Neural progenitor cell (in vitro differentiated cells): ENCODE measurements around the gene CRLF2.
"Not testable (repeated sequence)": the region's sequence is repeated elsewhere in the genome, so short reads cannot be mapped to it uniquely, and the experiment has no call there.

Source experiments
- CTCF ChIP-seq: fragments of 200-600 bp; sonication (generic); IDR thresholded peaks from 2 replicates; pipeline ENCODE4 v1.5.1; 2017; ENCODE audit warnings: antibody characterized with exemption, mild to moderate bottlenecking
- EZH2 ChIP-seq: fragments of 200-600 bp; sonication (generic); IDR thresholded peaks from 2 replicates; pipeline ENCODE4 v1.6.1; 2017; ENCODE audit warnings: antibody characterized with exemption, mild to moderate bottlenecking, moderate library complexity
- EZH2phosphoT487 ChIP-seq: fragments of 200-600 bp; sonication (generic); IDR thresholded peaks from 2 replicates; pipeline ENCODE4 v1.6.1; 2017; ENCODE audit warnings: antibody characterized with exemption

GRCh38 chrX:1192196-1192595 lies 20.3 kb downstream of the CRLF2 start:
- not testable (repeated sequence) for TF ChIP-seq CTCF, EZH2phosphoT487, EZH2
